Thyroid gland (tissue), 4 donors: ENCODE results near the gene SHROOM1. TPM values are rescaled to one million over a fixed set of nuclear protein-coding genes. Genes with fewer than 3 reads are reported as not detected.

ENCODE experiments used
- DNase-seq, 2 donors: peaks; one replicate each; pipeline ENCODE4 v3.0.0-alpha.2; 2019
- H3K27ac ChIP-seq, 3 donors: fragments of 200-600 bp; sonication (generic); 1 replicate in 2 of 3; 2 replicates in 1 of 3; pipeline ENCODE4 v1.5.1; 2016 to 2019; ENCODE audit warnings: mild to moderate bottlenecking in 1 of 3, moderate library complexity in 1 of 3
- H3K27me3 ChIP-seq: fragments of 200-600 bp; sonication (generic); one replicate; pipeline ENCODE4 v1.5.1; 2019
- H3K36me3 ChIP-seq, 2 donors: fragments of 200-600 bp; sonication (generic); one replicate each; pipeline ENCODE4 v1.5.1; 2016 to 2019
- H3K4me1 ChIP-seq, 2 donors: fragments of 200-600 bp; sonication (generic); one replicate each; pipeline ENCODE4 v1.5.1; 2017 to 2019
- H3K4me3 ChIP-seq, 3 donors: fragments of 200-600 bp; sonication (generic); replicated peaks in 1 of 3; 1 replicate in 2 of 3; 2 replicates in 1 of 3; pipeline ENCODE4 v1.5.1; 2016; ENCODE audit warnings: mild to moderate bottlenecking in 1 of 3
- H3K9me3 ChIP-seq: fragments of 200-600 bp; sonication (generic); one replicate; pipeline ENCODE4 v1.5.1; 2017
- POLR2A ChIP-seq, 2 donors: fragments of 450-650 bp; IDR thresholded peaks; one replicate each; pipeline ENCODE4 v1.6.1; 2017; ENCODE audit warnings: antibody characterized with exemption in 2 of 2, mild to moderate bottlenecking in 2 of 2, moderate library complexity in 1 of 2
- WGBS, 2 donors: methylation state at CpG; one replicate each; pipeline ENCODE4 v1.1.5; 2017; 5-methylcytosine and 5-hydroxymethylcytosine counted together
- intact Hi-C: fragments of 100-400 bp; cut with DNase I; formaldehyde crosslinking; loops from one replicate; pipeline ENCODE4 v1.15.1; 2023
- total RNA-seq, 4 donors: library from RNA; depleted of rRNA; stranded (reverse); fragments of >200 nt; gene quantifications; one replicate each; pipeline ENCODE4 v1.2.3, GENCODE V29; 2016
- TF ChIP-seq, protein P1 (sequence below), 6 experiments: fragments of 200-600 bp in 3 of 6; fragments of 450-650 bp in 3 of 6; sonication (generic) in 3 of 6; IDR thresholded peaks; one replicate each; pipeline ENCODE4 v1.5.1; 2016 to 2019; ENCODE audit warnings: antibody characterized with exemption in 6 of 6, mild to moderate bottlenecking in 2 of 6, inconsistent platforms in 1 of 6, moderate library complexity in 1 of 6

SHROOM1 gene
- total RNA-seq, 4 donors from 2014 or later: 7.6 to 21.4 (median 14.2) TPM

DNA sequence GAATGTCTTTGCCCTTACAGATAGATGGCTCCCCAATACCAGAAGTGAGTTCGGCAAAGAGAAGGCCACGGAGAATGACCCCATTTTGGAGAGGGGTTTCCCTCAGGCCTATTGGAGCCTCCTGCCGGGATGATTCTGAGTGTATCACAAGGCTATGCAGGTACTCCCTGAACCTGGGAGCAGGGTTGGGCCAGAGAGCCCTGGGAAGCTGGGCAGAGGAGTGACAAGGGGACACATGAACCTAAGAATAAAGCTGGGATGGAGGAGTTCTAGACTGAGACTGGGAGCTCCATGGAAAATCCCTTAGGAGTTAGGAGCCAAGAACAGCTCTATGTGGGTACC, 43.5 kb upstream of the SHROOM1 start:
- peaks cover 0 to 2% of the 10 kb centered on the region in 2 donors for H3K36me3 ChIP-seq
- H3K9me3 ChIP-seq: no peaks in the 10 kb centered on the region
- DNase-seq: no peak
- no peak for TF ChIP-seq POLR2A (IDR thresholded peaks at IDR 0.05)
- TF ChIP-seq, protein P1, sequence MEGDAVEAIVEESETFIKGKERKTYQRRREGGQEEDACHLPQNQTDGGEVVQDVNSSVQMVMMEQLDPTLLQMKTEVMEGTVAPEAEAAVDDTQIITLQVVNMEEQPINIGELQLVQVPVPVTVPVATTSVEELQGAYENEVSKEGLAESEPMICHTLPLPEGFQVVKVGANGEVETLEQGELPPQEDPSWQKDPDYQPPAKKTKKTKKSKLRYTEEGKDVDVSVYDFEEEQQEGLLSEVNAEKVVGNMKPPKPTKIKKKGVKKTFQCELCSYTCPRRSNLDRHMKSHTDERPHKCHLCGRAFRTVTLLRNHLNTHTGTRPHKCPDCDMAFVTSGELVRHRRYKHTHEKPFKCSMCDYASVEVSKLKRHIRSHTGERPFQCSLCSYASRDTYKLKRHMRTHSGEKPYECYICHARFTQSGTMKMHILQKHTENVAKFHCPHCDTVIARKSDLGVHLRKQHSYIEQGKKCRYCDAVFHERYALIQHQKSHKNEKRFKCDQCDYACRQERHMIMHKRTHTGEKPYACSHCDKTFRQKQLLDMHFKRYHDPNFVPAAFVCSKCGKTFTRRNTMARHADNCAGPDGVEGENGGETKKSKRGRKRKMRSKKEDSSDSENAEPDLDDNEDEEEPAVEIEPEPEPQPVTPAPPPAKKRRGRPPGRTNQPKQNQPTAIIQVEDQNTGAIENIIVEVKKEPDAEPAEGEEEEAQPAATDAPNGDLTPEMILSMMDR (IDR thresholded peaks at IDR 0.05): no peak
- H3K27ac ChIP-seq: no peak overlapping the region
- H3K4me1 ChIP-seq: peaks cover 0 to 10% of the 10 kb centered on the region in 2 donors
- H3K4me3 ChIP-seq: no peak overlapping the region
- 93 to 97% methylated on average over 3 of the region's 3 CpGs for WGBS, 2 donors
- intact Hi-C loops: loop anchor here (5.0 kb wide), 1 partner anchor 47 kb away; no protein-coding TSS in a partner anchor
- H3K27me3 ChIP-seq: no peaks in the 10 kb centered on the region

DNA sequence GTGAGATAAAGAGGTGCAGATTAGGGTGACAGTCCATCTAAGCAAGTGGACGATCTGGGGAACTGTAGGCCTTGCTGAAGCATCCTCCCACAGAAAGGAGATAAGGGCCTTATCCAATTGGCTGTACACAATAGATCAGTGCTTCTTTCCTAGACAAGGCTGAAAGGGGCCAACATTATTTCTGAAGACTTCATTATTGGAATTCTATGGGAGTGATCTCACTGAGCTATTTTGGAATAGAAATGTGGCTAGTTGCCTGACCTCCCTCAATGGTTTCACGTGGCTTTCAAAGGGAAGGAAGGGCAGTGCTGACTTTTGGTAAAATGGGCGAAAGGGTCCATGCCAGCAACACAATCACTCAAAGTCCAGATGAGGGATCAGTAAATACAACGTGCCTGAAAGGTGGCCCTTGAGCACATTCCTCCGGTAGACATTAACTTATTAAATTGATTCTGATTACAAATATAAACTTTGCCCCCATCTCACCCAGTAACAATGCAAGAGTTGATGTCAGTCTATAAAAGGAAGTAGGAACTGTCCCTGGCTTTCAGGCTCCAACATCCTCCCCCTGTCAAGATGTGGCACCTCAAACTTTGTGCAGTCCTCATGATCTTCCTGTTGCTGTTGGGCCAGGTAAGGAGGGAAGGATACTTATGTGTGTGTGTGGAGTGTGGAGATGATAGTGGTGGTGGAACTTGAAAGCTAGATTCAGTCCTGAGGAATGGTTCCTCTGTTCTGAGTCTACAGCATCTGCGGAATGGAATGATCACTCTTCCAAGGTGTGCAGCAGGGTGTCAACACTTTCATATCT, 42.9 kb upstream of the SHROOM1 start, which contains the start of gene LEAP2:
Gene LEAP2, plus strand, starts transcription at position 550 of the 811 bp plus-strand sequence. Its CDS starts 27 bp downstream, at position 577.
- Histone ChIP-seq H3K9me3 (no peaks in the 10 kb centered on the region), H3K4me1 (peaks cover 0 to 8% of the 10 kb centered on the region in 2 donors), H3K36me3 (peaks cover 0 to 4% of the 10 kb centered on the region in 2 donors), H3K27ac (no peak within 1 kb of the TSS), H3K27me3 (no peaks in the 10 kb centered on the region), H3K4me3 (no peak within 1 kb of the TSS)
- TF ChIP-seq POLR2A (IDR thresholded peaks at IDR 0.05): no peak
- TF ChIP-seq, protein P1 (IDR thresholded peaks at IDR 0.05): no peak
- DNase-seq: no peak
- intact Hi-C loops: loop anchor here (5.0 kb wide), 1 partner anchor 46 kb away; no protein-coding TSS in a partner anchor
- 86 to 90% methylated on average over 6 of the region's 6 CpGs for WGBS, 2 donors

- Histone ChIP-seq H3K9me3 (no peaks in the 10 kb centered on the region), H3K27ac (no peak overlapping the region), H3K36me3 (peaks cover 0 to 10% of the 10 kb centered on the region in 2 donors), H3K27me3 (no peaks in the 10 kb centered on the region), H3K4me1 (peaks cover 0 to 5% of the 10 kb centered on the region in 2 donors), H3K4me3 (no peak overlapping the region)
- intact Hi-C loops: loop anchor here (5.0 kb wide), 1 partner anchor 45 kb away; no protein-coding TSS in a partner anchor
- WGBS, 2 donors: 91 to 100% methylated on average over 1 of the region's 1 CpG
- no peak for TF ChIP-seq POLR2A (IDR thresholded peaks at IDR 0.05)
- TF ChIP-seq, protein P1 (IDR thresholded peaks at IDR 0.05): no peak
- no peak for DNase-seq
Measured at GRCh38 chr5:132872788-132873118, 42.3 kb upstream of the SHROOM1 start.

DNA sequence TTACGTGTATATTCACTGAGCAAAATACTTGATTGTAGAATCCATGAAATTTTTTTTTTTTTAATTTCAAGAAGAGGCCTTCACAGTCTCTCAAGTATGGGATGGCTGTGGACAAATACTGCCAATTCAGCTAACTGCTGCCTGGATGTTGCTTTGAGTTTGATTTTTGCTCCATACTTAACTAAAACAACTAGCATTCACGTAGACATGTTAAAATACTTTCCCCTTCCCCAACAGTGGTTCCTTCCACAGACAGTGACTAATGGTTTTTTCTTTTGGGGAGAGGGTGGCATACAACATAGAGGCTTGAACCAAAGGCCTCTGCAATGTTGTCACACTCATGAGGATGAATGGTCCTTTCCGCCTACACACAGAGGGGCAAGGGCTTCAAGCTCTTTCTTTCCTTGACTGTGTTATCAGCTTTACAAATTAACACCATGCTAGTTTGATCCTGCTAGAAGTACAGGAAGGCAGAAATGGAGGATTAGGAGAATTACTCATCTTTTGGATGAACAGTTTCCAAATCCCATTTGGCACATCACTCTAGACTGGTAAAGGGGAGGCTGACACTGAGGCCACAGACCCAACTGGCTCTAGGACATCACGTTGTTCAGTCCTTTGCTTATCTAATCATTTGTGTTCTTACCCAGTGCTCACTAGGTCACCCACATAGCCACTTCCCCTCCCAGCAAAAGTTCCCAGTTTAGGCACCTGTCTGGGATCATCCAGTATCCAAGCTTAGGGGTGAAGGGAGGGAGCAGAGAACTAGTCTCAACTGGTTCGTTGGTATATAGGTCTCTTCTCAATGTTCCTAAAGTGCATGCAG, 41.2 kb upstream of the SHROOM1 start:
- H3K4me1 ChIP-seq: peaks cover 4 to 9% of the 10 kb centered on the region in 2 donors
- no peaks in the 10 kb centered on the region for H3K9me3 ChIP-seq
- no peak overlapping the region for H3K27ac ChIP-seq
- no peak overlapping the region for H3K4me3 ChIP-seq
- WGBS, 2 donors: 87 to 88% methylated on average over 5 of the region's 5 CpGs
- intact Hi-C loops: loop anchor here (5.0 kb wide), 1 partner anchor 44 kb away; no protein-coding TSS in a partner anchor
- no peaks in the 10 kb centered on the region for H3K27me3 ChIP-seq
- TF ChIP-seq, protein P1 (IDR thresholded peaks at IDR 0.05): no peak
- TF ChIP-seq POLR2A (IDR thresholded peaks at IDR 0.05): no peak
- no peak for DNase-seq
- peaks cover 0 to 12% of the 10 kb centered on the region in 2 donors for H3K36me3 ChIP-seq
